ENCODE data around the gene COPE. TPM values are rescaled to one million over a fixed set of nuclear protein-coding genes. Genes with fewer than 3 reads are reported as not detected.

Gene COPE
- total RNA-seq, 1 donor = 179 TPM

GRCh38 chr19:18895038-18895823, 24.0 kb downstream of the COPE start:
- peak overlapping the region; percentile 63 for H3K4me3 ChIP-seq (ENCODE audit: insufficient read depth, low read length)
- peaks cover 4% of the 10 kb centered on the region for H3K36me3 ChIP-seq (ENCODE audit: insufficient read depth, low read length)
- H3K9me3 ChIP-seq (ENCODE audit: low read depth, low read length) = no peaks in the 10 kb centered on the region
- DNase-seq (ENCODE audit: insufficient read length, low spot score, missing footprints) = peak; percentile 97
- no peaks in the 10 kb centered on the region for H3K79me2 ChIP-seq (ENCODE audit: insufficient read depth, low read length)
- H4K20me1 ChIP-seq (ENCODE audit: insufficient read depth, low read length) = peaks cover 4% of the 10 kb centered on the region
- no peak overlapping the region for H3K27ac ChIP-seq (ENCODE audit: low read depth, low read length)
- no peaks in the 10 kb centered on the region for H3K4me1 ChIP-seq (ENCODE audit: insufficient read depth, low read length)
- peaks cover 18% of the 10 kb centered on the region for H3K27me3 ChIP-seq (ENCODE audit: insufficient read depth, low read length)
- TF ChIP-seq, protein P1, sequence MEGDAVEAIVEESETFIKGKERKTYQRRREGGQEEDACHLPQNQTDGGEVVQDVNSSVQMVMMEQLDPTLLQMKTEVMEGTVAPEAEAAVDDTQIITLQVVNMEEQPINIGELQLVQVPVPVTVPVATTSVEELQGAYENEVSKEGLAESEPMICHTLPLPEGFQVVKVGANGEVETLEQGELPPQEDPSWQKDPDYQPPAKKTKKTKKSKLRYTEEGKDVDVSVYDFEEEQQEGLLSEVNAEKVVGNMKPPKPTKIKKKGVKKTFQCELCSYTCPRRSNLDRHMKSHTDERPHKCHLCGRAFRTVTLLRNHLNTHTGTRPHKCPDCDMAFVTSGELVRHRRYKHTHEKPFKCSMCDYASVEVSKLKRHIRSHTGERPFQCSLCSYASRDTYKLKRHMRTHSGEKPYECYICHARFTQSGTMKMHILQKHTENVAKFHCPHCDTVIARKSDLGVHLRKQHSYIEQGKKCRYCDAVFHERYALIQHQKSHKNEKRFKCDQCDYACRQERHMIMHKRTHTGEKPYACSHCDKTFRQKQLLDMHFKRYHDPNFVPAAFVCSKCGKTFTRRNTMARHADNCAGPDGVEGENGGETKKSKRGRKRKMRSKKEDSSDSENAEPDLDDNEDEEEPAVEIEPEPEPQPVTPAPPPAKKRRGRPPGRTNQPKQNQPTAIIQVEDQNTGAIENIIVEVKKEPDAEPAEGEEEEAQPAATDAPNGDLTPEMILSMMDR (IDR thresholded peaks at IDR 0.05; ENCODE audit: extremely low read depth, low read depth, low read length) = no peak
- no peak overlapping the region for H2AFZ ChIP-seq (ENCODE audit: low read length)
- peak overlapping the region; percentile 70 for H3K4me2 ChIP-seq (ENCODE audit: insufficient read depth, low read length)

- Histone ChIP-seq H4K20me1 (ENCODE audit: insufficient read depth, low read length) (peaks cover 4% of the 10 kb centered on the region), H3K36me3 (ENCODE audit: insufficient read depth, low read length) (no peaks in the 10 kb centered on the region), H2AFZ (ENCODE audit: low read length) (no peak overlapping the region), H3K9me3 (ENCODE audit: low read depth, low read length) (no peaks in the 10 kb centered on the region), H3K4me3 (ENCODE audit: insufficient read depth, low read length) (peak overlapping the region; percentile 63), H3K4me2 (ENCODE audit: insufficient read depth, low read length) (peak overlapping the region; percentile 70), H3K27me3 (ENCODE audit: insufficient read depth, low read length) (peaks cover 18% of the 10 kb centered on the region), H3K4me1 (ENCODE audit: insufficient read depth, low read length) (no peaks in the 10 kb centered on the region), H3K79me2 (ENCODE audit: insufficient read depth, low read length) (no peaks in the 10 kb centered on the region), H3K27ac (ENCODE audit: low read depth, low read length) (no peak overlapping the region)
- peak; percentile 98 for DNase-seq (ENCODE audit: insufficient read length, low spot score, missing footprints)
- TF ChIP-seq, protein P1 (IDR thresholded peaks at IDR 0.05; ENCODE audit: extremely low read depth, low read depth, low read length) = no peak
Measured at GRCh38 chr19:18894254-18895037, 24.7 kb downstream of the COPE start.

DNA sequence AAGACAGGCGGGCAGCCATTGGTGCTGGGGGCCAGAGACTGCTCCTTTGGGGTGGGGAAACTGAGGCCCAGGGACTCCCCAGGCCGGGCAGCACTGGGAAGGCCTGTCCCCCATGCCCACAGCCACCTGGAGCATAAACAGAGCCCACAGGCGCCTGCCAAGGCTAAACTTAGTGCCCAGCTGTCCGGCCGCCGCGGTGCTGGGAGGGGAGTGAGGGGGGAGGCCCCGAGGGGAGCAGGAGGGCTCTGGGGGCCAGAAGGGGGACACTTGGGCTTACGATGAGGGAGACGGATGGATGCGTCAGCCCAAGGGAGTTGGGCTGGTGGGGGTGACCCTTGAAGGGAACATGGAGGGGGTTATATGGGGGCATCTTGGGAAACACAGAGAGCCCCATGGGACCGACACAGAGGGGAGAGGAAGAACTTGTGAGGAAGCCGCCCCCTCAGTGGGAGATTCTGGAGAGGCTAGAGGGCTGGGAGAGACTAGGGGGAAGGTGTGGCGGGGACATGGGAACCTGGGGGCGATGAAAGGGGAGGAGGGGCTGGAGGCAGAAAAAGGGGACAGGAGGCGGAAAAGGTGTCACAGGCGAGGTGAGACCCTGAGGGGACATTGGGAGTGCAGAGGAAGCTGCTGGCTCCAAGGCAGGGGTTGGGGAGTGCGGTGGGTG, 25.5 kb downstream of the COPE start:
- TF ChIP-seq, protein P1 (IDR thresholded peaks at IDR 0.05; ENCODE audit: extremely low read depth, low read depth, low read length) = no peak

More for the DNA sequence above, 25.5 kb downstream of the COPE start:
- Histone ChIP-seq H3K9me3 (ENCODE audit: low read depth, low read length) (no peaks in the 10 kb centered on the region), H3K4me3 (ENCODE audit: insufficient read depth, low read length) (no peak overlapping the region), H3K79me2 (ENCODE audit: insufficient read depth, low read length) (no peaks in the 10 kb centered on the region), H3K4me1 (ENCODE audit: insufficient read depth, low read length) (no peaks in the 10 kb centered on the region), H3K27me3 (ENCODE audit: insufficient read depth, low read length) (peaks cover 18% of the 10 kb centered on the region), H3K27ac (ENCODE audit: low read depth, low read length) (no peak overlapping the region), H4K20me1 (ENCODE audit: insufficient read depth, low read length) (peaks cover 2% of the 10 kb centered on the region), H3K4me2 (ENCODE audit: insufficient read depth, low read length) (no peak overlapping the region), H2AFZ (ENCODE audit: low read length) (no peak overlapping the region), H3K36me3 (ENCODE audit: insufficient read depth, low read length) (no peaks in the 10 kb centered on the region)
- peak; percentile 93 for DNase-seq (ENCODE audit: insufficient read length, low spot score, missing footprints)

Measured in osteoblast (primary cell).